A204.1 (cell line): ENCODE results near the gene FGFRL1.
"Not testable (repeated sequence)": the region's sequence is repeated elsewhere in the genome, so short reads cannot be mapped to it uniquely, and the experiment has no call there.

Experiments used
- FAIRE-seq: peaks from 2 replicates; lab custom pipeline; 2012; peaks lifted over from hg19 to GRCh38; lab: Jason Lieb, UNC

FGFRL1 gene

DNA sequence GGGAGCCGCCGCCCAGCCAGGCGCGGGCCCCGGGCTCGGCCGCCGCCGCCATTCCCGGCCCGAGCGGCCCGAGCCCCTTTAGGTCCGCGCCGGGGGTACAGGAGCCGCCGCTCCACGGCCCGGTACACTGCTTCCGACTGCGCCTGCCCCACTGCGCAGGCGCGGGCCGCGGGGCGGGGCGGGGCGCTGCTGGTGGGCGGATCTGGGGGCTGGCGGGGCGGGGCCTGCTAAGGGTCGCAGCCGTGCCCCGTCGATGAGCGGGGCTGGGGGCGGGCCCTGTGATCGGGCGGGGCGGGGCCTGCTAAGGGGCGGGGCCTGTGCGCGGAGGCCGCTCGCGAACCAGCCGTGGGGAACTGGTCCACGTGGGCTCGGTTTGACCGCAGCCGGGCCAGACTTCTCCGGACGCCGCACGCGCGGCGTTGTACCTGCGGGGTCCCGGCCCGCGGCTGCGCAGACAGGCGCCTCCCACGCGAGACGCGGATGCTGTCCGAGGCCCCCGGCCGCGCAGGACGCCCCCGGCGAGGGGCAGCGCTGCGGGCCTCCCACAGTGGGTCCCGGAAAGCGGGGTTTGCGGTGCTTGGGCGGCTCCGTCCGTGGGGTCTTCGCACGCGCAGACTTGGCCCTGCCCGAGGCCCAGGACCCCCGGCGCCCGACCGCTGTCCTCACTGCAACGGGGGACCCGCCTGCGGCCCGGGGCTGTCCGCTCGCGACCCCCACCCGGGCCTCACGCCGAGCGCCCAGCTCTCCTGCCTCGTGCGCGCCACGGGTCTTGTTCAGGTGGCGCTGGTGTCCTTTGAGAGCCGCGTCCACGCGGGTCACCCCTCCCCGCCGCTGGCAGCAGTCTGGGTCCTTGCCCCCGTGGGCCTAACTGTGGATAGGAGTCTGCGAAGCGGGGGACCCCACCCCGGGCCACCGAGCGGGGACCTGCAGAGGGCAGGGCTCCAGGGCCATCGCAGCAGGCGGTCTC, 37.7 kb upstream of the FGFRL1 start, which contains the start of gene DGKQ:
Gene DGKQ (minus strand): TSS at position 139 of the 967 bp plus-strand sequence. CDS start 87 bp downstream, at position 52.
- no peak for FAIRE-seq

DNA sequence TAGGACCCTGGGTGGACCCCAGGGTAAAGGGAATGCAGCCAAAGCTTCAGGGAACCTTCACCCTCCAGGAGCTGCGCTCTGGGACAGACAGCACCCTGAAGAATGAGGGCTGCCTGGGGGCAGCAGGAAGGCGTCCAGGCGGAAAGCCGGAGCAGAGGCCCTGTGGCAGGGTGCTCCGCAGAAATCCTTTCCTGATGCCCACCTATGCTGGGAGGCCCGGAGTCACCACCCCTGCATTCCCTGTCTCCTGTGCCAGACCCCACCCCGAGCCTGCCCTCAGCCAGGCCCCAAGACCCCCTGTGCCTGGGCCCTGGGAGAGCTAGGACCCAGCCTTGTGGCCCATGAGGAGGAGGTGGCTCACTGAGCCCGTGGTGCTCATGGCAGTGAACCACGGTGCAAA, 36.8 kb upstream of the FGFRL1 start:
- FAIRE-seq, result no peak

DNA sequence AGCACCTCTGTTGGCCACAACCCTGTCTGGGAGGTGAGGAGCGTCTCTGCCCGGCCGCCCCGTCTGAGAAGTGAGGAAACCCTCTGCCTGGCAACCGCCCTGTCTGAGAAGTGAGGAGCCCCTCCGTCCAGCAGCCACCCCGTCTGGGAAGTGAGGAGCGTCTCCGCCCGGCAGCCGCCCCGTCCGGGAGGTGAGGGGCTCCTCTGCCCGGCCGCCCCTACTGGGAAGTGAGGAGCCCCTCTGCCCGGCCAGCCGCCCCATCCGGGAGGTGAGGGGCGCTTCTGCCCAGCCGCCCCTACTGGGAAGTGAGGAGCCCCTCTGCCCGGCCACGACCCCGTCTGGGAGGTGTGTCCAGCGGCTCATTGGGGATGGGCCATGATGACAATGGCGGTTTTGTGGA, 35.4 kb upstream of the FGFRL1 start:
- not testable (repeated sequence) for FAIRE-seq

DNA sequence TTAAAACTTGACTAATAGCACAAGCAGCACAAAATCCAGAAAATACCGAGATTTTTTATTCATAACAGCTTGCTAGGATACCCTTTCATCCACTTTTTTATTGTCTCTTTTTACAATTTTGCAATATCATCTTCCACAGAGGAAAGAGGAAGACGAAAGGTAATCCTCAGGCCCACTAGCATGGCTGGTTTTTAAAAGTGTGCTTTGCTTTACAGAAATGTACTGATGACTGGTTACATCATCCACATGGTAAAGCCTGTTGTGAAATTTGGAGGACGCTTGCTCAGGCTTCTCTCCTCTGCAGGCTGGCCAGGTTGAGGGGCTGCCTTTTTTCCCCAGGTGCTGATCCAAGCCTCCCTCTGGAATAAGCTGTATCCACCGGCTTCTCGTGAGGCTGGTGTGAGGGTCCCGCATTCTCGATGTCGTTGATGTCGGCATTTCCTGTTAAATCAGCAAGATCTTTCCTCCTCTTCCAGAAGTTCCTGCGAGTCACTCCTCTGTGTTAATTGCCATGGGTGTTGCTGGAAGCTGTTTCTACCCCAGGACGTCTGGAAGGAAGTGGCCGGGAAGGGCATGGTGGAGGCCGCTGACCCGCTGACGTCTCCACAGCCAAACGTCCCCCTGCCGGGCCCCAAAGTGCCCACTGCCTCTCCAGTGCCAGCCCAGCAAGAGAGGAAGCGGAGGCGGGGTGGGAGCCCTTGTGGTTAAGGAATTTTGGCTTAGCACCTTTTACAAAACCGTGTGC, 32.3 kb upstream of the FGFRL1 start:
- FAIRE-seq, result no peak

DNA sequence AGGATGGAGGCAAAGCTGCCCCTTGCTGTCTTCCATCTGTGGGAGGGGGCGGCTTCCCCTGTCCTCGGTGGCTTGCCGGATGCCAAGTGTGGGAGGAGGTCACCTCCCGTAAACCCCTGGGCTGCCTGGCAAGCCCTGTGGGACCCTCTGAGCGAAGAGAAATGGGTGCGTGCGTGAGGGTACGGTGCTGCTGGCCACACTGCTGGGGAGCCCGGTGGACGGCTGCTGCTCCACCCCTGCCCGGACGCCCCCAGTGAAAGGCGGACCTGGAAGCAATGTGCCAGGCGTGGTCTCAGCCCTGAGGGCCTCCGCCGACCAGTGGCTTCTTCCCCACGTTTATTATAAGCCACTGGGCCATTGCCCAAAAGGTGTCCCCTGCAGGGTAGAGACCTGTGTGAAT, 29.1 kb upstream of the FGFRL1 start:
- no peak for FAIRE-seq

DNA sequence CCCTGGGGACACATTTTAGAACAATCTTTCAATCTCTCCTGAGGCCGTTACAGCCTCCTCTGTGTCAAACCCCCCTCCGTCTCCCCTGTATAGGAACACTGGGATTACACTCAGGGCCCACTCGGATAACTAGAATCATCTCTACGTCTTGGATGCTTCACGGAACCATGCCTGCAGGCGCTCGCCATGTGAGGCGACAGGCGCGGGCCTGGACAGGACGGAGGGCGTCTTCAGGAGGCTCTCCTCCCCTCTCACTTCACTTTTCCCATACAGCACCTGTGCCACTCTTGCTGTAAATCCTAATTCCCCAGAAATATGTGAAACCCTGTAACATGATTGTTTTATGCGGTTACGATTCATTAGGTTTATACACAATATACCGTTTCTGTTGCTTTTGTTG, 28.6 kb upstream of the FGFRL1 start:
- FAIRE-seq, result no peak

DNA sequence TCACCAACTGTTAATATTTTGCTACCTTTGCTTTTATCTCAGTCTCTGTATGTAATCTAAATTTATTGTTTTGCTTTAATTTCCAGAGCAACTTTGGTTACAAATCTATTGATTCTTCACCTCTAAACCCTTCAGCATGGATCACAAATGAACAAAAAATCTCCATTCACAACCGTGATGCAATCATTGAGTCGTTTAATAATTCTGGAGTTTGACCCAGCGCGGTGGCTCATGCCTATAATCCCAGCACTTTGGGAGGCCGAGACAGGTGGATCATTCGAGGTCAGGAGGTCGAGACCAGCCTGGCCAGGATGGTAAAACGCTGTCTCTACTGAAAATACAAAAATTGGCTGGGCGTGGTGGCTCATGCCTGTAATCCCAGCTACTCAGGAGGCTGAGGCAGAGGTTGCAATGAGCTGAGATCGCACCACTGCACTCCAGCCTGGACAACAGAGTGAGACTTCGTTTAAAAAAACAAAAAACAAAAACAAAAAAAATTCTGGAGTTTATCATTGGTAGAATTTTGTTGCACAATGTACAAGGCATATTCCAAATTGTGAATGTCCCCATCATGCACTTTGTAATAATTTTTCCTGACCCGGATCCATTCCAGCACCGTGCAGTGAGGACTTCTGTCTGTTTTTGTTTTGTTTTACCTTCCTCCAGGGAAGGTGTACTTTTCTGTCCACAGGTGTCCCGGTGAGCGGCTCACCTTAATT, 26.9 kb upstream of the FGFRL1 start:
- no peak for FAIRE-seq

DNA sequence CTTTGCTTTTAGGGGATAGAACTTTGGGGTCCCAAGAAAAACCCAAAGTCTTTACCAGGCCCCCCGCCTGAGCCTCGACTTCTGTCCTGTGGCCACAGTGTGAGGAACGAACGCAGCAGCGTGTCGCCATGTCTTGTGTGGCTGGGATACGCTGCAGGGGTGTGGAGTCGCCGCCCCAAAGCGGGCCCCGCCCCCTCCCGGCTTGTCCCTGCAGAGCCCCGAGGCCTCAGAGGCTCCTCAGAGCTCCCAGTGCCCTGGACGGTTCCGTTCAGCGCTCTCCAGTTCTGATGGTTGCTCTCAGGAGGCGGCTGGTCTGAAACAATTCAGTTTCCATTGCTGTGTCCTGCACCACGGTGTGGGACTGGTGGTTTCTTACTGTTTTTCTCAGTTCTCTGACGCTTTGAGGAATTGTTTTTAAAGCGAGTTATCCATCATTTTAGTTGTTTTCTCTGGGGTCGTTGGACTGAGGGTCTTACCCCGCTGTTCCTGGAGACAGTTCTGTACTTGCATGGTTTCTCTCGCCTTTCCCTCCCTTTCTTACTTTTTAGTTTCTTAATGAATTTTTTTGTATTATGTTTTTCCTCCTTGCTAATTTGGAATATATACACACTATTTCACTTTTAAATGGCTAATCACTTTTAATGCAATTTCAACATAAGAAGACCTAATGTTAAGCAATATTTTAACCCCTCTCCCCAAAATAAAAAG, 26.1 kb upstream of the FGFRL1 start:
- FAIRE-seq, result no peak

DNA sequence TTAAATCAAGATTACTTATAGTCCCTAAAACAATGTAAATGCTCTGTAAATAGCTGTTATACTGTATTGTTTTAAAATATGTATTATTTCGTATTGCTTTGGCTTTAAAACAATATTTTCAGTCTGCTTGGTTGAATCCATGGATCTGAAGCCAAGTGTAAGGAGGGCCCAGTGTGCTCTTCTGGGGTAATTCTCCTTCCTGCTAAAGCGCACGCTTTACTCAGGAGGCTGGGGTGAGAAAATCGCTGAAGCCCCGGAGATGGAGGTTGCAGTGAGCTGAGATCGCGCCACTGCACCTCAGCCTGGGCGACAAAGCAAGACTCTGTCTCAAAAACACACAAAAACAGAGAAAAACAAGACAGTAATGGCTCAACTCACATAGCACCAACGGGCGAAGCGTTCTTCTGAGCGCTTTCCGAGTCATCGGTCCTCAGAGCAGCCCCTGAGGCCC, 25.0 kb upstream of the FGFRL1 start:
- FAIRE-seq, result no peak

DNA sequence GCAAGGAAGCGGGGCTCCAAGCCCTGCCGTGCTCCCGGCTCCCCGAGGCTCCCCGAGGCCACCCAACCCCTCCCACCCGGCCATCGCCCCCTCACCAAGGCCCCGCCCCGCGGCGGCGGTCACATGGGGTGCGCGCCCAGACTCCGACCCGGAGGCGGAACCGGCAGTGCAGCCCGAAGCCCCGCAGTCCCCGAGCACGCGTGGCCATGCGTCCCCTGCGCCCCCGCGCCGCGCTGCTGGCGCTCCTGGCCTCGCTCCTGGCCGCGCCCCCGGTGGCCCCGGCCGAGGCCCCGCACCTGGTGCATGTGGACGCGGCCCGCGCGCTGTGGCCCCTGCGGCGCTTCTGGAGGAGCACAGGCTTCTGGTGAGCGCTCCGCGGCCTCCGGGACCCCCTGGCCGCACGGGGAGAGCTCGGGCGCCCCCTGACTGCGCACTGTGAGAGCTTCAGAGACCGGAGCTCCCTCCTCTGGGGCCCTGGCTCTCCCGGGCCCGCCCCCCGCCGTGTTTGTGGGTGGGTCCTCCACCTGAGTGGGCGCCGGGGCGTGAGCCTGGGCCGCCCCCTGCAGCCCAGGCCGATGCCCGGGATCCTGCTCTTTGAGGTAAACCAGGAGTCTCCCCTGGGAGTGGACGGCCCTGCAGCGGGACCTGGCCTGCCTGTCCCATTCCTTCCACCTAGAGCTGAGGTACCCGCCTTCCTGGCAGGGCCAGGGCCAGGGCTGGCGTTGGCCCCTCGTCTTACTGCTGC, 24.4 kb upstream of the FGFRL1 start, which contains the start of gene IDUA:
Gene IDUA (plus strand): TSS at position 166 of the 745 bp plus-strand sequence. CDS start 41 bp downstream, at position 207.
- no peak for FAIRE-seq

DNA sequence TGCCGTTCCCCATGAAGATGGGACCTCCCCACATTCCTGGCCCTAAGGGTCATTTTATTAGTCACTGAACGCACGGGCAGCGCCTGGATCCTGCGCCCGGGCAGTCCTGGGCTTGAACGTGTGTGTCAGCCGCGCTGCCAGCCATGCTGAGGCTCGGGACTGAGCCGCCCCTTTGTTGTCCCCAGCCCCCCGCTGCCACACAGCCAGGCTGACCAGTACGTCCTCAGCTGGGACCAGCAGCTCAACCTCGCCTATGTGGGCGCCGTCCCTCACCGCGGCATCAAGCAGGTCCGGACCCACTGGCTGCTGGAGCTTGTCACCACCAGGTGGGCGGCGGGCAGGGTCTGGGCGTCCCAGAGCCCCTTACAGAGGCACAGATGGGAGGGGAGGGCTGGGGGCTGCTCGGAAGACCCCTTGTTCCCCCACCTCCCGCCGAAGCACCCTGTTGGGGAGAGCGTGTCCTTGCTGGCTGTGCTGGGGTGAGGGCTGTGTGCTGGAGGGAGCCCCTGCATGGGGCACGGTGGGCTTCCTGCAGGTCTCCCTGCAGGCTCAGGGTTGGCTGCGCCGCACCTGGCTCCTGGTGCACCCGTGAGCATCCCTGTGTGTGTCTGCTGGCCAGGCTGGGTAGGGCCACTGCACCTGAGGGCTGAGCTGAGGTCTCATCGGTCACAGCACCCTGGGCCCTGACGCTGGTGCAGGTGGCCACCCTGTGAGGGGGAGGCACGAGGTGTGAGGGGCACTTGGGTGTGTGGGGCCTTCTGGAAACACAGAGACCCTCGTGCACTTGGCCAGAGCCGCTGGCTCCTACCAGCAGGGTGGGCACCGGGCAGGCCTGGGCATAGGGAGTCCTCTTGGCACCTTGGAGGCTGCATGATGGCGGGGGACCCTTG, 23.6 kb upstream of the FGFRL1 start:
- FAIRE-seq, result no peak

DNA sequence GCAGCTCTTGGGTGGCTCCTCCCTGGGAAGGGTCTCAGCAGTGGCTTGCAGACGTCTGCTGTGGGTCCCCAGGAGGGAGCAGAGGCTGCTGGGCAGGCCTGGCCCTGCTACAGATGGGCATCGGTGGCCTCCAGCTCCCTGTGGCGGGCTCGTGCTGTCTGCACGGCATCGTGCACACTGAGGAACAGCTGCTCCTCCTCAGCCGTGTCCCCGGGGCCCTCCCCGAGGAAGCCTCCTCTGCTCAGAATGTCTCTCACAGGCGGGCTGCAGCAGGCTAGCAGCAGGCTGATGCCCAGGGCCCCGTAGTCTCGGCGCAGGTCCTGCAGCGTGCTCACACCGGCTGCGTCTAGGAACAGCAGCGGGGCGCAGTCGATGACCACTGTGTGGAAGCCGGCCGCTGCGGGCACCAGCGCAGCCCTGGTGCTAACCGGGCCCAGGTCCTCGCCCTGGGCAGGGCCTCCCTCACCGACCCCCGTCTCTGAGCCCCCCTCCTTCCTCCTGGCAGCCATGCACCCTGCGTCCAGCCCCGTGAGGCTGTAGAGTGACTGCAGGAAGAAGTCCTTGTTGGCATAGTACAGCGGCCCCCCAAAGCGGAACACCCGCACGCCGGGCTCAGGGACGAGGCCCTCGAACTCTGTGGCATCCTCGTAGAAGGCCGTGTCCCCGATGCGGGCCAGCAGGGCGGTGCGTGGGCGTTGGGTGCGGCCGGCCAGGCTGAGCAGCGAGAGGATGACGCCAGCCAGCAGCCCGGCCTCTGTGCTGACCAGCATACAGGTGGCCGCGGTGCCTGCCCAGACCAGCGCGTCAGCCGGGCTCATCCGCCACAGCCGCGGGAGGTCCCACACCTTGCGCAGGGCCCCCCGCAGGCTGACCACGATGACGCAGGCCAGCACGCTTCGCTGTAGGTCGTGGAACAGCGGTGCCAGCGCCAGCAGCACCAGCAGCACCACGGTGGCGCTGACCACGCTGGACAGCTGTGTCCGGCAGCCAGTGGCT, 22.4 kb upstream of the FGFRL1 start:
- no peak for FAIRE-seq

DNA sequence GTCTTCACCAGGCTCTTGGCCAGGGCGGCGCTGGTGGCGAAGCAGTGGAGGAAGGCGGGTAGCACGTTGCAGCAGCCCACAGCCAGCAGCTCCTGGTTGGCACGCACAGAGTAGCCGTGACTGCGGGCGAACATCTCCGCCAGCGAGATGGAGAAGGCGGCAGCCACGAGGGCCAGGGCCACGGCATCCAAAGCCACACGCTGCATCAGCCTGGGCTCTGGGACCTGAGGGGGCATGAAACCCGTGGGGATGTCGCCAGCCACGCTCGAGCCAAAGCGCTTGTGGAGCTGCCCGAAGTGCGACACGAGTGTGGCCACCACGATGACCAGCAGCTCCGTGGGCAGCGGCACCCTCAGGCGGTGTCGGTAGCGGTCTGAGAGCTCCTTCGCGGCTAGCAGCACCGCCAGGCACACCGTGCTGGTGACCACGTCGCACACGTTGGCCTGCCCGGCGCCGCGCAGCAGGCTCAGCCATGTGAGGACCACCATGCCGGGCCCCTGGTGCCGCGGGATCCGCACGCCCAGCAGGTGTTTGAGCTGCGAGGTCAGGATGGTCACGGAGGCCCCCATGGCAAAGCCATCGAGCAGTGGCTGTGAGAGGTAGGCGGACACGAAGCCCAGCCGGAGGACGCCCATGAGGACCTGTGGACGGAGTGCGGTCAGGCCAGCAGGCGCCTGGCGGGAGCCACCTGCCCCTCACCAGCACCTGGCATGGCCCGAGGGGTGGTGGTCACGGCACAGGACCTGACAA, 21.5 kb upstream of the FGFRL1 start:
- FAIRE-seq, result no peak

DNA sequence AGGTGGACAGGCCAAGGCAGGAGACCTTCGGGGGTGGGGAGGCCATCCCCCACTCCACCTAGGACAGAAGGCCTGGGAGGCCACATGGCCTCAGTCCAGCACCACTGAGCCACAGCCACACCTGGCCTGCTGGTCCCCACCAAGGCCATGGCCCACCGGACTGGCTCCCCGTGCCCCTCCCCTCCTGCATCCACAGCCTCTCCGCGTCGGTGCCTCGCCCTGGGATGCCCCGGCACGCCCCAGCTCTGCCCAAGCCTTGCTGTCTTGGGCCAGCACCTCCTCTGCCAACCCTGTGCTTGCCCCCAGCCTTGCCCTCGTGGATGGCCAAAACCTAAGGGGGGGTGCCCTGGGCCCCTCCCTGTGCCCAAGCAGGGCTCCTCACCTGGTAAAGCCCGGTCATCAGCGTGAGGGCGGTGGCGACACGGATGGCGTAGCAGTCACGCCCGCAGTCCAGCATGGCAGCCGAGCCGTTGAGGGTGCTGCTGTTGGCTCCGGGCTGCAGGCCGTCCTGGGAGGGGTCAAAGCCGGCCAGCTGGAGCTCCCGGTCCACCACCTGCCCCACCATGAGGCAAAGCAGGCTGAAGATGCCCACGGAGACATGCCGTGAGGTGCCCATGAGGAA, 20.6 kb upstream of the FGFRL1 start:
- no peak for FAIRE-seq

DNA sequence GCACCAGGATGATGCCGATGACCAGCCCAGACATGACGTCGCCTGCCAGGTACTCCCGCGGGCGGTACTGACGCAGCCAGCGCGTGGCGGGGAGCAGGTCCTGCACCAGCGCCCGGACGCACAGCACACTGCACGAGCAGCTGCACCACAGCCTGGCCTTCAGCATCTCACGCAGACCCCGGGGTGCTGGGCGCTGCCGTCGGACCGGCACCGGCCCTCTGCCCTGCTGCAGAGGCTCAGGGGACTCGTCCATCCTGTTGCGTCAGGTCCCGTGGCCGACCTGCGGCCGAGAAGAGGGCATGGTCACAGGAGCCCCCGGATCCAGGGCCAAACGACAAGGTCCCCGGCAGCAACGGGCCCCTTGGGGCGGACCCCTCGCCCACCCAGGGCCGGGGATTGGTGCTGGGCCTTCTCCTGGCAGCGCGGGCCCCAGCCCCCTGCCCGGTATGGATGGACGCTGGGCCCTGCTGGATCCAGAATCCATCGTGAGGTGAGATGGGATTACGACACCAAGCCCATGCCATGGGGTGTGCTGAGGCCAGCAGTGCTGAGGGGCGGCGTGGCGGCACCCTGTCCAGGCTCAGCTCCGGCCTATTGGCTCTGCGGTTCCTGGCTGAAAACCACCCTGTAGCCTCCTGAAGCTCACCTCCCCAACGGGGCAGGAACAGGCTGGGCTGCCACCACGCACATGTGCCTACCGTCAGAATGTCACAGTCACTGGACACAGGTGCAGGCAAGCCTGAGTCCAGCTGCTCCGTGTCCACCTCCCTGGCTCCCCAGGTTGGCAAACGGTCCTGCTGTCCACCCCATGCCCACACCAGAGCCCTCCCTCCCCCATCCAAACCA, 19.8 kb upstream of the FGFRL1 start:
- FAIRE-seq, result no peak

DNA sequence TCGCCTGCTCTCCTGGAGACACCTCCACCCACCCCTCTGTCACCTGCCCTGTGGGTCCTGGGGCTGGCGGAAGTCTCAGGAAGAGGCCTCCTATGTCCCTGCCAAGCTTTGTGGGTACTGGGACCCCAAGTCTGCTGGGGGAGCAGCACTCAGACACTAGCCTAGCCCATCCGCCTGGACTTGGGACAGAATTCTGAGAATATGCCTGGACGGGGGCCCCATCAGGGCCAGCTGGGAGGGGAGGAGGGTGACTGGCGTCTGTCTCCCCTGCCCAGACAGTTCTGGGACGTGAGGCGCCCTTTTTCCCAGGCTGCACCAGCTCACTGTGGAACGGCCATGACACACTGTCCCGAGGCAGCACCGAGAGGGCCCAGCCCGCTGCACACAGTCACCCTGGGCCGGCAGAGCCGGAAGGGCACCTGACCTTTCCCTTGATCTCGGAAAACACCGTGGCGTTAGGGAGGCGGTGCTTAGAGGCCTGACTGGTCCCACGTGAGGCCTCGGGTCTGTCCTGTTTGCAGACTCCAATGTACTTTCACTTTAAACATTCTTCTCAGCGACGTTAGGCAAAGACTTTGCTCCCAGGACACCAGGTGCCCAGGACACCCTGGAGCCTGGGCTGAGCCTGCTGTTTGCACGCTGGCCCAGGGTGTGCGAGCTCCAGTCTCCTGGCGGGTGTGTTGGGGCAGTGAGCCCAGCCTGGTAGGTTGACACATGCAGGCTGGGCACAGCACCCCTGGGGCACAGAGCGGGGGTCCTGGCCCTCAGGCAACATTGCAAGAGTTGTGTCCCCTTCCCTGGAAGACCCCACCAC, 18.9 kb upstream of the FGFRL1 start:
- no peak for FAIRE-seq
